CD4-positive, alpha-beta T cell treated with Interleukin-17A for 1 hour (primary cell): Measurements from ENCODE around the gene XIST.
"Not testable (repeated sequence)": the region's sequence is repeated elsewhere in the genome, so short reads cannot be mapped to it uniquely, and the experiment has no call there.

ENCODE experiments used
- DNase-seq: peaks from one replicate; pipeline ENCODE4 v3.0.0-alpha.2; 2020

XIST gene

DNA sequence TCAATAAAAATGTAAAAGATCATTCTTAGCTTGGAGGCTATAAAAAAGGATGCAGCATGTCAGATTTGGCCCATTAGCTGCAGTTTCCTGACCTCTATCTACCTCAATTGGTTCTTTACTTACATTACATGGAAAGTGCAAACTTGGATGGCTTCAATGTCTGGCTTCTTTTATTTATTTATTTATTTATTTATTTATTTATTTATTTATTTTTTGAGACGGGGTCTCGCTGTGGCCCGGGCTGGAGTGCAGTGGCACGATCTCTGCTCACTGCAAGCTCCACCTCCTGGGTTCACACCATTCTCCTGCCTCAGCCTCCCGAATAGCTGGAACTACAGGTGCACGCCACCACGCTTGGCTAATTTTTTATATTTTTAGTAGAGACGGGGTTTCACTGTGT, 60.0 kb downstream of the XIST start:
- not testable (repeated sequence) for DNase-seq

DNA sequence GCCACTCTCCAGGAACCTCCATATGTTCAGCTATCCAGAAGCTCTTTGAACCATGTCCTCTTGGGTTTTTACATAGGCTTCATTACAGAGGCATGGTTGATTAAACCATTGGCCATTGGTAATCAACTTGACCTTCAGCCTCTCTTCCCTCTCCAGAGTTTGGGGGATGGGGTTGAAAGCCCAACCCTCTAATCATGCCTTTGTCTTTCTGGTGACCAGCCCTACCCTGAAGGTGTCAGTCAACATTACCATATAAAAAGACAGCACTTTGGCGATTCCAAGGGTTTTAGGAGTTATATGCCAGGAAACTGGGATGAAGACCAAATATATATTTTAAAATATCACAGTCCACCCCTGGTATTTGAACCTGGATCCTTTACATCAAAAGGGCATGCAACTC, 67.0 kb downstream of the XIST start:
- no peak for DNase-seq
